Tibial nerve (tissue), 4 donors: Measurements from ENCODE around the gene SCLT1. TPM values are rescaled to one million over a fixed set of nuclear protein-coding genes. Genes with fewer than 3 reads are reported as not detected.

ENCODE experiments used
- DNase-seq, 2 donors: peaks; one replicate each; pipeline ENCODE4 v3.0.0-alpha.2; 2019; ENCODE audit warnings: low spot score in 2 of 2
- H3K27ac ChIP-seq, 4 donors: fragments of 200-600 bp; sonication (generic) in 3 of 4; one replicate each; pipeline ENCODE4 v1.5.1; 2017 to 2019; ENCODE audit warnings: mild to moderate bottlenecking in 1 of 4
- H3K27me3 ChIP-seq, 2 donors: fragments of 200-600 bp; sonication (generic) in 1 of 2; one replicate each; pipeline versions ENCODE4 v1.5.1 to v1.6.0; 2017 to 2019
- H3K36me3 ChIP-seq, 3 donors: fragments of 200-600 bp; sonication (generic); one replicate each; pipeline ENCODE4 v1.5.1; 2018 to 2019
- H3K4me1 ChIP-seq, 4 donors: fragments of 200-600 bp; sonication (generic) in 3 of 4; one replicate each; pipeline ENCODE4 v1.5.1; 2017 to 2019
- H3K4me3 ChIP-seq, 4 donors: fragments of 200-600 bp; sonication (generic) in 3 of 4; one replicate each; pipeline ENCODE4 v1.5.1; 2017 to 2019; ENCODE audit warnings: mild to moderate bottlenecking in 1 of 4, moderate library complexity in 1 of 4
- H3K9me3 ChIP-seq, 4 donors: fragments of 200-600 bp; sonication (generic) in 3 of 4; one replicate each; pipeline ENCODE4 v1.5.1; 2017 to 2019
- EP300 ChIP-seq, 2 donors: sonication (generic); formaldehyde crosslinking; IDR thresholded peaks; one replicate each; pipeline ENCODE4 v1.6.1; 2017; ENCODE audit warnings: antibody characterized with exemption in 2 of 2, mild to moderate bottlenecking in 1 of 2
- POLR2A ChIP-seq, 2 donors: fragments of 450-650 bp; IDR thresholded peaks; one replicate each; pipeline ENCODE4 v1.6.1; 2017; ENCODE audit warnings: antibody characterized with exemption in 2 of 2, mild to moderate bottlenecking in 2 of 2, moderate library complexity in 2 of 2
- WGBS, 2 donors: methylation state at CpG; one replicate each; pipeline ENCODE4 v1.1.5; 2018; 5-methylcytosine and 5-hydroxymethylcytosine counted together
- total RNA-seq, 4 donors: library from RNA; depleted of rRNA; stranded (reverse); fragments of >200 nt; gene quantifications; one replicate each; pipeline ENCODE4 v1.1.0, GENCODE V29; 2016
- TF ChIP-seq, protein P1 (sequence below), 5 experiments: fragments of 200-600 bp in 3 of 5; fragments of 450-650 bp in 2 of 5; sonication (generic) in 3 of 5; IDR thresholded peaks; one replicate each; pipeline ENCODE4 v1.5.1; 2016 to 2019; ENCODE audit warnings: antibody characterized with exemption in 5 of 5, mild to moderate bottlenecking in 3 of 5, moderate library complexity in 2 of 5

SCLT1 gene
- total RNA-seq, 4 donors from 2014 or later = 9.2 to 28.8 (median 18.6) TPM

DNA sequence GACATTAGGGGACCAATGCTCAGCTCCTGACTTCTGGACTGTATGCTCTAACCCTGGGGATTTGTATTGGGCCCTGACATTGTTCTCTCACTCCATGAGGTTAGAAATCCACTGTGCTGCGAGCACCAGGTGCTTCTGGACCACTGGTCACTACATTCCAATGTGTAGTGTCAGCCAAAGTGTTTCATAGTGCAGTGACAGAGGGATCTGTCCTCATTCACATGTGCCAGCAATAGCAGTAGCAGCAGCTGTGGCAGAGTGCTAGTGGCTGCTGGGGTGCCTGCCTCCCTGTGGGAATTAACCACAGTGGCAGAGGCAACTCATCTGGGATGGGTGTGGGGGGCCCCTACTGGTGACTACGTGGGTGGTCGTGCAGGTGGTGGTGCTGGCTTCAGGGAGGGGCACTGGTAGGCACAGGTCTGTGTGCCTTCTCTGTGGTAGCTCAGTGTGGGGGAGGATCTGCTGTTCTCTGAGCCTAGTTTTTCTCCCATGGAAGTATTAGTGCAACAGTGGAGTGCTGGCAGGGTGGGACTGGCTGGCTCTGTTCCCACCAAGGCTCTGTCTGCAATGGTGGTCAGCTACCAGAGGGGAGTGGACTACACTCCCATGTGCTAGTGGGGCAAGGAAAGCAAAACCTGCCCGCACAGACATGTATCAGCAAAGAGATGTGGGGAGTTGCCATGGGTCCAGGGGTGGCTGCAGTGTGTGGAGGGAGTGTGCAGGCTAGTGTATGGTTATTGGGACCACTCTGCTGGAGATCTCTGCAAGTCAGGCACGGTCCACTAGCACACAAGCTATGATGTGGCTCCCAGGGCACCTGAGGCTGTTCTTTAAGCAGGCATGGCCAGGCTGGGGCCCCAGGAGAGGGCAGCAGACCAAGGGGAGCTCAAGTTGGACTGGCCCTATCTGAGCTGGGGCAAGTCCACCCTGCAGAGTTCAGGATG, 78.5 kb downstream of the SCLT1 start:
- peaks cover 0 to 28% (median 0%) of the 10 kb centered on the region in 3 donors for H3K36me3 ChIP-seq
- no peaks in the 10 kb centered on the region for H3K27me3 ChIP-seq
- peaks cover 0 to 53% (median 10%) of the 10 kb centered on the region in 4 donors for H3K9me3 ChIP-seq
- no peaks in the 10 kb centered on the region for H3K4me1 ChIP-seq
- TF ChIP-seq EP300 (IDR thresholded peaks at IDR 0.05) = no peak
- TF ChIP-seq, protein P1, sequence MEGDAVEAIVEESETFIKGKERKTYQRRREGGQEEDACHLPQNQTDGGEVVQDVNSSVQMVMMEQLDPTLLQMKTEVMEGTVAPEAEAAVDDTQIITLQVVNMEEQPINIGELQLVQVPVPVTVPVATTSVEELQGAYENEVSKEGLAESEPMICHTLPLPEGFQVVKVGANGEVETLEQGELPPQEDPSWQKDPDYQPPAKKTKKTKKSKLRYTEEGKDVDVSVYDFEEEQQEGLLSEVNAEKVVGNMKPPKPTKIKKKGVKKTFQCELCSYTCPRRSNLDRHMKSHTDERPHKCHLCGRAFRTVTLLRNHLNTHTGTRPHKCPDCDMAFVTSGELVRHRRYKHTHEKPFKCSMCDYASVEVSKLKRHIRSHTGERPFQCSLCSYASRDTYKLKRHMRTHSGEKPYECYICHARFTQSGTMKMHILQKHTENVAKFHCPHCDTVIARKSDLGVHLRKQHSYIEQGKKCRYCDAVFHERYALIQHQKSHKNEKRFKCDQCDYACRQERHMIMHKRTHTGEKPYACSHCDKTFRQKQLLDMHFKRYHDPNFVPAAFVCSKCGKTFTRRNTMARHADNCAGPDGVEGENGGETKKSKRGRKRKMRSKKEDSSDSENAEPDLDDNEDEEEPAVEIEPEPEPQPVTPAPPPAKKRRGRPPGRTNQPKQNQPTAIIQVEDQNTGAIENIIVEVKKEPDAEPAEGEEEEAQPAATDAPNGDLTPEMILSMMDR (IDR thresholded peaks at IDR 0.05) = no peak
- TF ChIP-seq POLR2A (IDR thresholded peaks at IDR 0.05) = no peak
- no peak for DNase-seq
- WGBS, 2 donors = 98 to 99% methylated on average over 5 of the region's 5 CpGs
- no peak overlapping the region for H3K4me3 ChIP-seq
- no peak overlapping the region for H3K27ac ChIP-seq

DNA sequence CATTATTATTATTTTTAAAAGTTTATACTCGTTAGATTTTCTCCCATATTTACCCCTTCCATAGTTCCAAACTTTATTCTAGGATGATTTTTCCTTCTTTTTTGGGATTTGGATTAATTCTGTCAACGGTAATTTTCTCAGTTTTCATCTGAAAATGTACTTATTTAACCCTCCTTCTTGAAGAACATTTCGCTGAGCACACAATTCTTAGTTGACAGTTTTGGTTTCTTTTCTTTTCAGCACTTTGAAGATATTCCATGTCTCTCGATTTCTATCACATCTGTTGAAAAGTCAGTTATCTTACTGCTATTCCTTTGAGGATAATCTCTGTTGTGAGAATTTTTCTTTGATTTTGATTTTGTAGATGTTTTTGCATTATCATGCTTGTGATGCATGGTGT, 85.2 kb downstream of the SCLT1 start:
- 92 to 93% methylated on average over 4 of the region's 4 CpGs for WGBS, 2 donors
- H3K36me3 ChIP-seq = no peaks in the 10 kb centered on the region
- no peak overlapping the region for H3K27ac ChIP-seq
- H3K27me3 ChIP-seq = no peaks in the 10 kb centered on the region
- H3K4me1 ChIP-seq = no peaks in the 10 kb centered on the region
- DNase-seq = no peak
- H3K4me3 ChIP-seq = no peak overlapping the region
- peaks cover 0 to 65% (median 18%) of the 10 kb centered on the region in 4 donors for H3K9me3 ChIP-seq
- TF ChIP-seq, protein P1 (IDR thresholded peaks at IDR 0.05) = no peak
- TF ChIP-seq EP300 (IDR thresholded peaks at IDR 0.05) = no peak

DNA sequence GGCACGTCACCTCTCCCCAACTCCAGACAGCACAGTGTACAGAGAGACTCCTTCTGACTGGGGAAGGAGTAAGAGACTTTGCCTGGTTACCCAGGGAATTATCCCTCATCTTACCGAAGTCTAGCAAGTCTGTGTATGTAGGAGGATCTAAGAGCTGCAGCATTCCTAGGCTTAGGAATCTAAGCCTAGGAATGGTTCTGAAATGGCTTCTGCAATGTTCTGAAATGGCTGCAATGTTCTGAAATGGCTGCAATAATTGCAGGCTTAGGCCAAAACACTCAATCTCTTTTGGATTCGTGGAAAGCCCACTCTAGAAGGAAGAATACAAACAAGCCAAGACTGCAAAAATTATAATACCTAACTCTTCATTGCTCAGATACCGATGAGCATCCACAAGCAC, 106.4 kb downstream of the SCLT1 start:
- Histone ChIP-seq H3K36me3 (peaks cover 0 to 59% (median 0%) of the 10 kb centered on the region in 3 donors), H3K27ac (no peak overlapping the region), H3K4me3 (no peak overlapping the region), H3K4me1 (no peaks in the 10 kb centered on the region), H3K9me3 (peaks cover 0 to 14% (median 3%) of the 10 kb centered on the region in 4 donors), H3K27me3 (no peaks in the 10 kb centered on the region)
- DNase-seq = no peak
- WGBS, 2 donors = 92 to 100% methylated on average over 4 of the region's 4 CpGs
- TF ChIP-seq POLR2A (IDR thresholded peaks at IDR 0.05) (no peak), EP300 (IDR thresholded peaks at IDR 0.05) (no peak)
- TF ChIP-seq, protein P1 (IDR thresholded peaks at IDR 0.05) = no peak

DNA sequence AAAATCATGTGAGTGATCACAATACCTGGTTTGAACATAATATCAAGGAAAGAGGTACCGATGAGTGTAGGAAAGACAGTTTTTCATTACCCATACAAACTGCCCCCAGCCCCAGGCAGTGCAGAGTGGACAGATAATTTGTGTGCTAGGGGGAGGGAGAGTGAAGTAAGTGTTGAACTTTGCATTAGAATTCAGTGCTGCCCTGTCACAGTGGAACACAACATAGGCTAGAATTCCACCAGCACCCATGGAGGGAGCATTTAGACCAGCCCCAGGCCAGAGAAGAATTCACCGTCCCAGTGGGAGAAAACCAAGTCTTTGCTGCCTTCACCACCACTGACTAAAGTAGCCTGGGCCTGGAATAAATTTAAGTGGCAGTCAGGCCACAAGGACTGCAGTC, 107.3 kb downstream of the SCLT1 start:
- Histone ChIP-seq H3K27me3 (no peaks in the 10 kb centered on the region), H3K9me3 (peaks cover 0 to 14% (median 3%) of the 10 kb centered on the region in 4 donors), H3K4me1 (no peaks in the 10 kb centered on the region), H3K36me3 (peaks cover 0 to 59% (median 0%) of the 10 kb centered on the region in 3 donors), H3K4me3 (no peak overlapping the region), H3K27ac (no peak overlapping the region)
- no peak for DNase-seq
- WGBS, 2 donors = 93 to 98% methylated on average over 2 of the region's 2 CpGs
- TF ChIP-seq, protein P1 (IDR thresholded peaks at IDR 0.05) = no peak
- no peak for TF ChIP-seq POLR2A (IDR thresholded peaks at IDR 0.05)
- TF ChIP-seq EP300 (IDR thresholded peaks at IDR 0.05) = no peak
